Large intestine (tissue), 3 donors: Measurements from ENCODE around the gene RADIL. TPM values are rescaled to one million over a fixed set of nuclear protein-coding genes. Genes with fewer than 3 reads are reported as not detected.
A peak's percentile ranks its signal among the peaks of the same experiment; 100 is the strongest.
"Not testable (repeated sequence)": the region's sequence is repeated elsewhere in the genome, so short reads cannot be mapped to it uniquely, and the experiment has no call there.

Experiments used
- DNase-seq, 2 donors: peaks; one replicate each; pipeline versions ENCODE4 v3.0.0 to v3.0.0-alpha.2; 2013
- H3K27ac ChIP-seq: one replicate; pipeline ENCODE4 v1.5.1; 2013; ENCODE audit warnings: low read length
- H3K27me3 ChIP-seq: 2 replicates; pipeline ENCODE4 v1.6.1; 2013; ENCODE audit warnings: low read length; ENCODE audit not compliant: control insufficient read depth, insufficient read depth
- H3K36me3 ChIP-seq: 2 replicates; pipeline ENCODE4 v1.6.1; 2013; ENCODE audit warnings: low read length; ENCODE audit not compliant: control insufficient read depth, insufficient read depth
- H3K4me1 ChIP-seq: one replicate; pipeline ENCODE4 v1.6.1; 2013; ENCODE audit warnings: low read length; ENCODE audit not compliant: control insufficient read depth, insufficient read depth
- H3K4me3 ChIP-seq: one replicate; pipeline ENCODE4 v1.5.1; 2013; ENCODE audit warnings: low read length
- H3K9me3 ChIP-seq: one replicate; pipeline ENCODE4 v1.6.1; 2013; ENCODE audit warnings: mild to moderate bottlenecking, low read depth, low read length, moderate library complexity; ENCODE audit not compliant: control insufficient read depth
- WGBS: methylation state at CpG from one replicate; pipeline ENCODE4 v1.1.5; 2013; ENCODE audit warnings: low lambda C conversion rate; ENCODE audit not compliant: insufficient coverage; 5-methylcytosine and 5-hydroxymethylcytosine counted together
- polyA plus RNA-seq: library from polyadenylated mRNA; unstranded; fragments of 120-200 nt; gene quantifications from one replicate; pipeline ENCODE4 v1.2.1, GENCODE V29; 2013

Gene RADIL
- polyA plus RNA-seq, 1 donor = 2.1 TPM

DNA sequence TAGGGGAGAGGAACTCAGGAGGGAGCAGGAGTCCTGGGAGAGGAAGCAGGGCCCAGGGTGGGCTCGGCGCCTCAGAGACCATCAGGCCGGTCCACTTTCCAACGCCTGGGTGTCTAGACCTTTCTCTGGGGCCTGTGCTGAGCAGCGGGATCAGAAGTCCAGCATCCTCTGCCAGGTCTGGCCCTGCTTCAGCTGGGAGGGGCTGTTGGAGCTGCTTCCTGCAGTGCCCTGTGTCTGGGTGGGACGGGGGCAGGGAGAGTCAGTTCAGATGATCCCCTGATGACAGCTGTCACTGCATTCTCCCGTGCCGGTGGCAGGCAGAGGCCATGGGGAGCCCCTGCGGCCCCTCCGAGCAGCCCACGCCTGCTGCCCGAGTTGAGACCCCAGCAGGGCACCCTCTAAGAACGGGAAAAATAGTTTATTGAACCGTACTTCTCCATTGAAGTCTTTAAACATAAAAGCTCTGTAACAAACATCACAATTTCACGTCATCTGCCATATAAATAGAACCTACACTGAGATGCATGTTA, 84.7 kb downstream of the RADIL start:
- no peaks in the 10 kb centered on the region for H3K4me1 ChIP-seq
- H3K36me3 ChIP-seq = no peaks in the 10 kb centered on the region
- H3K27me3 ChIP-seq = no peaks in the 10 kb centered on the region
- no peak for DNase-seq
- no peaks in the 10 kb centered on the region for H3K9me3 ChIP-seq
- no CpG with 5 or more reads among the region's 15 CpGs for WGBS
- H3K4me3 ChIP-seq = no peak overlapping the region
- no peak overlapping the region for H3K27ac ChIP-seq

DNA sequence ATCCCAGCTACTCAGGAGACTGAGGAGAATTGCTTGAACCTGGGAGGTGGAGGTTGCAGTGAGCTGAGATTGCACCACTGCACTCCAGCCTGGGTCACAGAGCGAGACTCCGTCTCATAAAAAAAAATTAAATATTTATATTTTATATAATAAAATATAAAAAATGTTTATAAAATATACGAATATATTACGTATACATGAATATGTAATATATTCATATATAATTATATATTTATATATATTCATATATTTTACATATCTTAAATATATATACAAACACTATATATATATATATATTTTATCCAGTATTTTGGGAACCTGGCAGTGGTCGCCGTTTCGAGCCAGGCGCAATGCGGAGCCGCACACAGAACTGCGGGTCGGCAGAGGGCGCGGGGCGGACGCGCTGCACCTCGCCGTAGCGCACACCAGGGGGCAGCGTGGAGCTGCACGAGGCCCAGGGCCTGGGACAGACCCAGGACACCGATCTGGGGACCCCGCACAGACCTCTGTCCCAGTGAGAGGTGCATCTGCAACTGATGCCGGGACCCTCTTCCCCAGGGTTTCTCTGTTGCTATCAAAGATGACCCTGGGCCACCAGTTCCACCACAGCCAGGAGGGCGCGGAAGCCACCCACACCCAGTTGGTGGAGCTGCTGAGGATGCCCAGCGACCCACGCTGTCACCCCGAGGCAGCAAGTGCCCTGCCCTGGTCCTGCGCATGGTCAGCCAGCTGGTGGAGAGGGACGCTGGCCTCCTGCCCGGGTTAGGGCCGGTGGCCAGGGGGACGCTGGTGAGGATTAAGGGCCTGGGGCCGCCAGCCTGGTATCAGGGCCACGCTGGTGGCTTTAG, 85.4 kb downstream of the RADIL start:
- peak; percentile 18 to 24 for DNase-seq
- H3K27ac ChIP-seq = no peak overlapping the region

DNA sequence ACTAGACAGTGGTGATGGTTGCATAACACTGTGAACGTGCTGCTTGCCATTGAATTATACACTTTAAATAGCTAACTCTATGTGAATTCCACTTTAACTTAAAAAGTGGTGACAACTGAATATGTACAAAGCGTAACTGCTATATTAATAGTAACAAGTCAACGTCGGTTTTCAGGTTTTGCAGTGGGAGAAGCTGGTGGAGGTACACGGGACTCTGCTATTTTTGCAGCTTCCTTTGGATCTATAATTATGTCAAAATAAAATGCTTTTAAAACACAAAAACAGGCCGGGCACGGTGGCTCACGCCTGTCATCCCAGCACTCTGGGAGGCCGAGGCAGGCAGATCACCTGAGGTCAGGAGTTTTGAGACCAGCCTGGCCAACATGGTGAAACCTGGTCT, 87.1 kb downstream of the RADIL start:
- 80% methylated on average over 1 of the region's 9 CpGs for WGBS
- H3K4me3 ChIP-seq = no peak overlapping the region
- no peaks in the 10 kb centered on the region for H3K27me3 ChIP-seq
- no peak for DNase-seq
- peaks cover 2% of the 10 kb centered on the region for H3K9me3 ChIP-seq
- peaks cover 7% of the 10 kb centered on the region for H3K4me1 ChIP-seq
- H3K36me3 ChIP-seq = peaks cover 4% of the 10 kb centered on the region
- H3K27ac ChIP-seq = no peak overlapping the region

More for the DNA sequence above, 85.4 kb downstream of the RADIL start:
- Histone ChIP-seq H3K4me1 (peaks cover under 1% of the 10 kb centered on the region), H3K27me3 (no peaks in the 10 kb centered on the region), H3K4me3 (no peak overlapping the region), H3K9me3 (peaks cover 2% of the 10 kb centered on the region), H3K36me3 (no peaks in the 10 kb centered on the region)
- 100% methylated on average over 4 of the region's 37 CpGs for WGBS

DNA sequence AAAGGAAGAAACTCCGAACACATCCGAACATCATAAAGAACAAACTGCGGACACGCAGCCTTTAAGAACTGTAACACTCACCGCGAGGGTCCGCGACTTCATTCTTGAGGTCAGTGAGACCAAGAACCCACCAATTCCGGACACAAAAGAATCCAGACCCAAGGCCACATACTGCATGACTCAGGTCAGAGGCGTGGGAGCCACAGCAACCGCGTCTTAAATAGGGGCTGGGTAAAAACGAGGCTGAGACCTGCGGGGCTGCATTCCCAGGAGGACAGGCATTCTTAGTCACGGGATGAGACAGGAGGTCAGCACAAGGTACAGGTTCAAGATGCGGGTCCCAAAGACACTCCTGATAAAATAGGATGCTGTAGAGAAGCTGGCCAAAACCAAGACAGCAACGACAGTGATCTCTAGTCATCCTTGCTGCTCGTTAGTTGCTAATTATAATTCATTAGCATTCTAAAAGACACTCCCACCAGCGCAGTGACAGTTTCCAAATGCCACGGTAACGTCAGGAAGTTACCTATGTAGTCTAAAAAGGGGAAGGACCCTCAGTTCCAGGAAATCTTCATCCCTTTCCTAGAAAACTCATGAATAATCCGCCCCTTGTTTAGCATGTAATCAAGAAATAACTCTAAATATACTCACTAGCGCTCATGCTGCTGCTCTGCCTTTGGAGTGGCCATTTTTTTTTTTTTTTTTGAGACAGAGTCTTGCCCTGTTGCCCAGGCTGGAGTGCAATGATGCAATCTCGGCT, 88.7 kb downstream of the RADIL start:
- peaks cover 2% of the 10 kb centered on the region for H3K9me3 ChIP-seq
- no peak overlapping the region for H3K4me3 ChIP-seq
- H3K4me1 ChIP-seq = peaks cover 7% of the 10 kb centered on the region
- H3K27ac ChIP-seq = no peak overlapping the region
- H3K36me3 ChIP-seq = peaks cover 19% of the 10 kb centered on the region
- no peak for DNase-seq
- 100% methylated on average over 1 of the region's 24 CpGs for WGBS
- H3K27me3 ChIP-seq = no peaks in the 10 kb centered on the region

DNA sequence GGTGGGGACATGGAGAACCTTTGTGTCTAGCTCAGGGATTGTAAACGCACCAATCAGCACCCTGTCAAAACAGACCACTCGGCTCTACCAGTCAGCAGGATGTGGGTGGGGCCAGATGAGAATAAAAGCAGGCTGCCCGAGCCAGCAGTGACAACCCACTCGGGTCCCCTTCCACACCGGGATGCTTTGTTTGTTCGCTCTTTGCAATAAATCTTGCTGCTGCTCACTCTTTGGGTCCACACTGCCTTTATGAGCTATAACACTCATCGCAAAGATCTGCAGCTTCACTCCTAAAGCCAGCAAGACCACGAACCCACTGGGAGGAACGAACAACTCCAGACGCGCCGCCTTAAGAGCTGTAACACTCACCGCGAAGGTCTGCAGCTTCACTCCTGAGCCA, 89.3 kb downstream of the RADIL start:
- WGBS = no CpG with 5 or more reads among the region's 14 CpGs

DNA sequence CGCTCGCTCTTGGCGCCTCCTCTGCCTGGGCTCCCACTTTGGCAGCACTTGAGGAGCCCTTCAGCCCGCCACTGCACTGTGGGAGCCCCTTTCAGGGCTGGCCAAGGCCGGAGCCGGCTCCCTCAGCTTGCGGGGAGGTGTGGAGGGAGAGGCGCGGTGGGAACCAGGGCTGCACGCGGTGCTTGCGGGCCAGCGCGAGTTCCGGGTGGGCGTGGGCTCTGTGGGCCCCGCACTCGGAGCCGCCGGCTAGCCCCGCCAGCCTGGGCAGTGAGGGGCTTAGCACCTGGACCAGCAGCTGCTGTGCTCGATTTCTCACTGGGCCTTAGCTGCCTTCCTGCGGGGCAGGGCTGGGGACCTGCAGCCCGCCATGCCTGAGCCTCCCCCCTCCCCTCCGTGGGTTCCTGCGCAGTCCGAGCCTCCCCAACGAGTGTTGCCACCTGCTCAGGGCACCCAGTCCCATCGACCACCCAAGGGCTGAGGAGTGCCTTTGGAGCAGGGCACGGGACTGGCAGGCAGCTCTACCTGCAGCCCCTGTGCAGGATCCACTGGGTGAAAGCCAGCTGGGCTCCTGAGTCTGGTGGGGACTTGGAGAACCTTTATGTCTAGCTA, 90.0 kb downstream of the RADIL start:
- not testable (repeated sequence) for H3K27ac ChIP-seq, H3K4me3 ChIP-seq, H3K9me3 ChIP-seq, H3K27me3 ChIP-seq, H3K4me1 ChIP-seq, DNase-seq
- no CpG with 5 or more reads among the region's 30 CpGs for WGBS
- H3K36me3 ChIP-seq = peaks cover 31% of the 10 kb centered on the region

More for the DNA sequence above, 89.3 kb downstream of the RADIL start:
- DNase-seq, H3K27ac ChIP-seq, H3K27me3 ChIP-seq, H3K4me1 ChIP-seq, H3K4me3 ChIP-seq, H3K9me3 ChIP-seq: not testable (repeated sequence)
- H3K36me3 ChIP-seq = peaks cover 25% of the 10 kb centered on the region

DNA sequence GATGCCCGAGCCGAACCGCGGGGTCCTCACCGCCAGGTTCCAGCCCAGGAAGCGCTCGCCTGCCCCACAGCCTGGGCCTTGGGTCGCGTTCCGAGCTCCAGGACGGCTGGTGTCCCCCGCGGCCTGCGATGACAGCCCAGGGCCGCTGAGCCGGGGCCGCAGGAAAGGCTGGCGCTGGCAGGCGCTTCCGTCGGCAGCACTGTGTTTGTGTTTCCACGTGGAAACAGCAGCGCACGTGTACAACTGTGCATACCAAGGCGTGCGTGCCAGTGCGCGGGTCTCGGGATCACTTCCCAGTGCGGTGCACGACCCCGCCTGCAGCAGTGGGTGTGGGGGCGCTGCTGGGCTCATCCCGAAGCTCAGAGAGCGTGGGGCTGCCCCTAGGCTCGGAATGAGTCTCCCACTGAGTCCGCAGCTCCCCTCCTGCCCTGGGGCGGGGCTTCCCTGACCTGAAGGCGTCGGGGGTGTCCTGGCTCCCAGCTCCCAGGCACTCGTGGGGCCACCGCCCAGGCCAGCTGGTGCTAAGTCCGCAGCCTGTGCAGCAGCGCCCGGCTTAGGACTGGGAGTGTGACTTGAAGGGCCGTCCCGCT, 90.9 kb downstream of the RADIL start:
- Histone ChIP-seq H3K4me3 (peak overlapping the region; percentile 48), H3K27me3 (no peaks in the 10 kb centered on the region), H3K36me3 (peaks cover 40% of the 10 kb centered on the region), H3K27ac (peak overlapping the region; percentile 48), H3K9me3 (peaks cover 2% of the 10 kb centered on the region), H3K4me1 (peaks cover 7% of the 10 kb centered on the region)
- DNase-seq = peak; percentile 35 to 74
- WGBS = no CpG with 5 or more reads among the region's 47 CpGs

DNA sequence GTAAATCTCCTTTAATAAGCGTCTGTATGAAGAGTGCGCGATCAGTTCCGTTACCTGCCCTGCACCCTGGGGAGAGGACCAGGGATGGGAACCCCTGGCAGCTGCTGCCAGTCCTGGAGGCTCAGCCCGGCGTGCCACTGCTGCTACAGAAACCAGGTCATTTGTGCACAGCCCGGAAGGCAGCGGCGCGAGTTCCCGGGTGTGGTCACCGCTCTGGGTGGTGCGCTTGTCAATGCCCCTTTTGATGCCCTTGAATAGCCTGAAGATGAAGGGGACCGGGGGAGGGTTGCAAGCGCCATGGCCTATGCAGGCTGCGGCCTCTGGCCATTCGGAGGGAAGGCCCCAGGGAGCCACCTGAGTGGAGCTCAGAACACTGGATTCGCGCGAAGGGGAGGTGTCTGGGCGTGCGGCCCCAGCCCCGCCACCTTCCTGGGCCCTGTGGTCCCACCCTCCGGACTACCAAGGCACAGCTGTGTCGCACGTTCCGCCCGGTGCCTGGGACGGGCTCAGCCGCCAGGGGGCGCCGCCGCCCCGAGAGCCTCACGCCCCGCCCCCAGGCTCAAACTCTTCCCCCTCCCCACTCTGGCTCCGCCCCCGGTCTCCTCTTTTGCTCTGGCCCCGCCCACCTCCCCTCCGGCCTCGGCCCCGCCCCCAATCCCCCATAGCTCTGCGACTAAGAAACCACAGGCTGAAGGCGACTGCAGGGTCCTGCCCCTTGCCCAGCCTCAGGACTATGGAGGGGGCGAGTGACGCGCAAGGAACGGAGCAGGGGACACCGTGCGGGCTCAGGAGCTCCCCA, 91.6 kb downstream of the RADIL start:
- peak overlapping the region; percentile 48 for H3K4me3 ChIP-seq
- peaks cover 2% of the 10 kb centered on the region for H3K9me3 ChIP-seq
- H3K4me1 ChIP-seq = peaks cover 7% of the 10 kb centered on the region
- peak; percentile 64 to 75 for DNase-seq
- peak overlapping the region; percentile 48 for H3K27ac ChIP-seq
- no CpG with 5 or more reads among the region's 50 CpGs for WGBS
- peaks cover 44% of the 10 kb centered on the region for H3K36me3 ChIP-seq
- H3K27me3 ChIP-seq = no peaks in the 10 kb centered on the region

DNA sequence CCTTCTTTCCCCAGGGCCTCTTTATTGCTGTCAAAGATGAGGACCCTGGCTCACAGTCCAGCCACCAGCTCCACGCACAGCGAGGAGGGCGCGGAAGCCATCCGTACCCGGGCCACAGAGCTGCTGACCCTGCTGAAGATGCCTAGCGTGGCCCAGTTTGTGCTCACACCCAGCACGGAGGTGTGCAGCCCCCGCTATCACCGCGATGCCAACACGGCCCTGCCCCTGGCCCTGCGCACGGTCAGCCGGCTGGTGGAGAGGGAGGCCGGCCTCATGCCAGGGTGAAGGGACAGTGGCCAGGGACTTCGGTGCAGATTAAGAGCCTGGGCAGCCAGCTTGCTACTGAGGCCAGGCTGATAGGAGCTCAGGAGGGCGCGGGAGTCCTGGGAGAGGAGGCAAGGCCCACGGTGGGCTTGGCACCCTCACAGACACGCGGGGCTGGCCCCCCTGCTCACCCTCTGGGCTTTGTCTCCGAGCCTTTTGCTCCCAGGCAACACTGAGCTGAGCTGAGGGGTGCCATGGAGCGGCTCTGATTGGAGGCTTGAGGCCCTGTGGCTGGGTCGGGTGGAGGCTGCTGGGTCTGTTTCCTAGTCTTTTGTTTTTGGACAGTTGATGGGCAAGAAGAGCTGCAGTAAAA, 92.3 kb downstream of the RADIL start:
- WGBS = no CpG with 5 or more reads among the region's 25 CpGs
- Histone ChIP-seq H3K27ac (no peak overlapping the region), H3K36me3 (peaks cover 50% of the 10 kb centered on the region), H3K9me3 (peaks cover 2% of the 10 kb centered on the region), H3K27me3 (no peaks in the 10 kb centered on the region), H3K4me3 (no peak overlapping the region), H3K4me1 (peaks cover 7% of the 10 kb centered on the region)
- DNase-seq = no peak
